Aorta (tissue), 5 donors: Measurements from ENCODE around the gene XRCC1. TPM values are rescaled to one million over a fixed set of nuclear protein-coding genes. Genes with fewer than 3 reads are reported as not detected.

Experiments used
- ATAC-seq: fragments of 200-7000 bp; cut with Tn5 transposase; one replicate; pipeline ENCODE4 v1.9.1; 2022; ENCODE audit warnings: moderate library complexity; ENCODE audit not compliant: low FRiP score
- DNase-seq, 2 donors: peaks; one replicate each; pipeline ENCODE4 v3.0.0-alpha.2; 2020
- H3K27ac ChIP-seq, 2 donors: one replicate each; pipeline ENCODE4 v1.5.1; 2013; ENCODE audit warnings: low read length in 2 of 2, mild to moderate bottlenecking in 2 of 2, moderate library complexity in 2 of 2, control low read depth in 1 of 2, inconsistent platforms in 1 of 2, low read depth in 1 of 2
- H3K27me3 ChIP-seq, 2 donors: one replicate each; pipeline ENCODE4 v1.6.1; 2013; ENCODE audit warnings: control low read depth in 1 of 2, low read length in 1 of 2, mild to moderate bottlenecking in 1 of 2, moderate library complexity in 1 of 2; ENCODE audit not compliant: insufficient read depth in 2 of 2, control insufficient read depth in 1 of 2
- H3K36me3 ChIP-seq, 2 donors: one replicate each; pipeline ENCODE4 v1.6.1; 2013; ENCODE audit warnings: control low read depth in 1 of 2, low read length in 1 of 2, mild to moderate bottlenecking in 1 of 2; ENCODE audit not compliant: insufficient read depth in 2 of 2, control insufficient read depth in 1 of 2
- H3K4me1 ChIP-seq, 2 donors: one replicate each; pipeline ENCODE4 v1.6.1; 2013; ENCODE audit warnings: low read length in 2 of 2, control low read depth in 1 of 2, mild to moderate bottlenecking in 1 of 2, moderate library complexity in 1 of 2; ENCODE audit not compliant: insufficient read depth in 2 of 2, control insufficient read depth in 1 of 2
- H3K4me3 ChIP-seq, 2 donors: one replicate each; pipeline ENCODE4 v1.5.1; 2013; ENCODE audit warnings: low read length in 2 of 2, control low read depth in 1 of 2, mild to moderate bottlenecking in 1 of 2
- H3K9me3 ChIP-seq: one replicate; pipeline ENCODE4 v1.6.1; 2013; ENCODE audit warnings: mild to moderate bottlenecking, low read length; ENCODE audit not compliant: control insufficient read depth
- WGBS, 2 donors: extraction: QIAGEN DNeasy Blood & Tissue Kit; methylation state at CpG; one replicate each; pipeline ENCODE4 v1.1.7; 2013; 5-methylcytosine and 5-hydroxymethylcytosine counted together
- intact Hi-C, 2 donors: fragments of 100-400 bp; cut with DNase I; formaldehyde crosslinking; loops; one replicate each; pipeline versions ENCODE4 v1.14.2 to v1.15.0; 2022
- polyA plus RNA-seq, 2 donors: library from polyadenylated mRNA; stranded (reverse); fragments of 200-250 nt; gene quantifications; one replicate each; pipeline ENCODE4 v1.2.3, GENCODE V29; 2013
- total RNA-seq, 2 donors: library from RNA; stranded (reverse); fragmentation: NEBNext Ultra II Directional; extraction: Animal tissue kit (Norgen Biotek cat#: 25700); gene quantifications; one replicate each; pipeline ENCODE4 v1.2.1, GENCODE V29; 2021
- donor health status: healthy with polysubstance abuse.
- donor health status: Bipolar disorder and iron deficiency.
- donor health status: DM: no; HTN: no; CAD: no.
- donor health status: DM: no; HTN: no; CAD: no.
- donor health status: DM: yes; HTN: yes; CAD: no.

Gene XRCC1
- total and polyA plus RNA-seq, 4 donors = 12.1 to 30.2 (median 24.8) TPM

DNA sequence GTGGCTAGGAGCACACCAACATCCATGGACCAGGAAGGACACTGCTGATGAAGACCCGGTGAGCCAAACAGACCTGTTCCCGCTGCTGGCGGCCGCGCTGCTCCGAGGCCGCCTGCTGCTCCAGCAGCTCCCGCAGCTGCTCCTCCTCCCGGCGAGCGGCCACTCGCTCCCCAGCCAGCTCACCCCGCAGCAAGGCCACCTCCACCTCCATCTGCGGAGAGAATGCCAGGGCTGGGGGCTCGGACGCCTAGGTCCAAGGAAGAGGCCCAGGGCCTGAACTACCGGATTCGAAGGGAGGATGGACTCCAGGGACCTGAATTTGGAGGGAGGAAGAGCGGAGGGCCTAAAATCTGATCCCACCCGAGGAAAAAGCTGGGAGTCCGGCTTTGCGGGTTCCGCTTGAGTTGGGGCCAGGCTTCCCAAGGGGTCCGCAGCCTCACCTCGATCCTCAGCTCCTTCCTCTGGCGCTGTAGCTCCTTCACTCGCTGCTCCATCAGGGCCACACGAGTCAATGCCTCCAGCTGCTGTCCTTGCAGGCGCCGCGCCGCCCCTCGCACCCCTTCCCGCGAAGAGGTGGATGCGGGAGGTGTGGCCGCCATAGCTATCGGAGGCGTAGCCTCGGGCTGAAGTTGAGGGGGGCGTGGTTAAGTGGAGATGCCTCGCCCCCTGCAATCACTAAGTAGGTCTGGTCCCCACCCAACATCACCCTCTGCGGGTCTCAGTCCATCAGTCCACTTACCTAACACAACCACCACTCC, 73.5 kb downstream of the XRCC1 start:
- Histone ChIP-seq H3K27ac (no peak overlapping the region), H3K36me3 (no peaks in the 10 kb centered on the region), H3K9me3 (no peaks in the 10 kb centered on the region), H3K27me3 (no peaks in the 10 kb centered on the region), H3K4me1 (no peaks in the 10 kb centered on the region), H3K4me3 (no peak overlapping the region)
- no peak for ATAC-seq
- intact Hi-C loops = loop anchor here in 1 of 2 donors (2.0 to 5.0 kb wide), 2 partner anchors 23 to 40 kb away; no protein-coding TSS in a partner anchor
- 70 to 79% methylated on average over 41 to 43 of the region's 43 CpGs for WGBS, 2 donors
- DNase-seq = no peak

DNA sequence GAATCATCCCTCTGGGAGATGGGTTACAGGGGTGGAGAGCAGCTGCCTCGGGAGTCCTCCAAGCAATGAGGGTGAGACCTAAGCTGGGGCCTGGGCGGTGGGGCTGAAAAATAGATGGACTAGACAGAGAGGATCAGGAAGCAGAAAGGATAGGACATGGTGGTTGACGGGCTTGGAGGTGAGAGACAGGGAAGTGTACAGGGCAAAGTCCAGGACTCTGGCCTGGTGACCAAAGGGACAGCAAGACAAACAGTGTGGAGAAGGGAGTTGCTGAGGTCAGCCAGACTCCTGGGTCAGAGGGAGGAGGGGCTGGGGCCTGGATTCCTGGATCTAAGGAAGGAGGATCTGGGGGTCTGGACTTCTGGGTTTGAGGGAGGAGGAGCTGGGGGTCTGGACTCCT, 76.3 kb downstream of the XRCC1 start:
- peaks cover 0 to 2% of the 10 kb centered on the region in 2 donors for H3K36me3 ChIP-seq
- 83 to 90% methylated on average over 3 of the region's 3 CpGs for WGBS, 2 donors
- no peak overlapping the region for H3K4me3 ChIP-seq
- H3K4me1 ChIP-seq = no peaks in the 10 kb centered on the region
- no peak for ATAC-seq
- H3K9me3 ChIP-seq = no peaks in the 10 kb centered on the region
- H3K27me3 ChIP-seq = no peaks in the 10 kb centered on the region
- intact Hi-C loops = no loop called here
- H3K27ac ChIP-seq = no peak overlapping the region
- no peak for DNase-seq

DNA sequence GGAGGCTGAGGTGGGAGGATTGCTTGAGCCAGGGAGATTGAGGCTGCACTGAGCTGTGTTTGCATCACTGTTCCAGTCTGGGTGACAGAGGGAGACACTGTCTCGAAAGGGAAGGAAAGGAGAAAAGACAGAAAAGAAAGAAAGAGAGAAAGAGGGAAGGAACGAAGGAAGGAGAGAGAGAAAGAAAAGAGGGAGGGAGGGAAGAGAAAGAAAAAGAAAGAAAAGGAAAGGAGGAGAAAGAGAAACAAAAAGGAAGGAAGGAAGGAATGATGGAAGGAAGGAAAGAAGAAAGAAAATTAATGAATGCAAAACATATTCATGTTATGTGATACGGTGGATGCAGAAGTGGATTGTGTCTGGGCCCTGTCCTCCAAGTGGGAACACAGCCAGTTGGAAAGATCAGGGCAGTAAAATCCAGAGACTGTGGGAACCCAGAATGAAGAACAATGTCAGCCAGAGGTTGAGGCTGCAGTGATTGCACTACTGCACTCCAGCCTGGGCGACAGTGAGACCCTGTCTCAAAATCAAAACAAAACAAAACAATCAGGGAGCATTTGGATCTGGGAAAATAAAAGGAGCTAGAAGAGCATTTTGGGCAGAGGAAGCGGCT, 77.0 kb downstream of the XRCC1 start:
- Histone ChIP-seq H3K27me3 (no peaks in the 10 kb centered on the region), H3K9me3 (no peaks in the 10 kb centered on the region), H3K4me3 (no peak overlapping the region), H3K36me3 (peaks cover 0 to 2% of the 10 kb centered on the region in 2 donors), H3K27ac (no peak overlapping the region), H3K4me1 (no peaks in the 10 kb centered on the region)
- DNase-seq (no peak), ATAC-seq (no peak)
- intact Hi-C loops = no loop called here
- WGBS, 2 donors = 59 to 60% methylated on average over 5 of the region's 5 CpGs

DNA sequence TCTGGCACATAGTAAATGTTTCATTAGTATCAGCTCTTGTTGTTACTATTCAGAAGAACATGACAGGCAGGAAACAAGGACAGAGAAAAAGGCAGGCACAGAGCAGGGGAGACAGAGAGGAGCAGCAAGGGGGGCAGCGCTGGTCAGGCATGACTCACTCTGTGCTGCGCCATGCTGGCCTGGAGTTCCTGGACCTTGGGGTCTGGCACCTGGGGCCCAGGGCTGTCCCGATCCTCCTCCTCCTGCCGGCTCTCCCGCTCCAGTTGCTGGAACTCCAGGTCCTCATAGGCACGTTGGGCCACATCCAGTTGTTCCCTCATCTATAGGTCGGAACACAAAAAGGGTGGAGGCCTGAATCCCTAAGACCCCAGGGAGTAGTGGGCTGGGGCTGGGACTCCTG, 78.4 kb downstream of the XRCC1 start:
- no peak overlapping the region for H3K27ac ChIP-seq
- ATAC-seq (no peak), DNase-seq (no peak)
- WGBS, 2 donors = 93 to 95% methylated on average over 7 of the region's 7 CpGs
- intact Hi-C loops = no loop called here
- H3K4me3 ChIP-seq = no peak overlapping the region
- no peaks in the 10 kb centered on the region for H3K9me3 ChIP-seq
- no peaks in the 10 kb centered on the region for H3K4me1 ChIP-seq
- no peaks in the 10 kb centered on the region for H3K27me3 ChIP-seq
- H3K36me3 ChIP-seq = peaks cover 0 to 2% of the 10 kb centered on the region in 2 donors

DNA sequence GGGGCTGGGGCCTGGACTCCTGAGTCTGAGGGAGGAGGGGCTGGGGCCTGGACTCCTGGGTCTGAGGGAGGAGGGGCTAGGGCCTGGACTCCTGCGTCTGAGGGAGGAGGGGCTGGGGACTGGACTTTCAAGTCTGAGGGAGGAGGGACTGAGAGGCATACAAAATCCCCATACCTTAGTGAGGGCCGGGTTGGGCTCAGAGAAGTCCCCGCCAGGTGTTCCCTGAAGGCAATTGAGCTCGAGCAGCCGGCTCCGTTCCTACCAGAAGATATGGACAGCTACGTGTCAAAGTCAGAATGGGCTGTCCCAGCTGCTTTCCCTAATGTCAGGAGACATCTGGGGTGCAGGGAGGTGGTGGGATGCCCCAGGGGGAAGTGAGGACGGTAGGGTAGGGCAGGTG, 80.2 kb downstream of the XRCC1 start:
- H3K9me3 ChIP-seq = no peaks in the 10 kb centered on the region
- no peak overlapping the region for H3K4me3 ChIP-seq
- intact Hi-C loops = no loop called here
- no peak for DNase-seq
- no peak for ATAC-seq
- H3K27ac ChIP-seq = no peak overlapping the region
- H3K36me3 ChIP-seq = peaks cover 0 to 2% of the 10 kb centered on the region in 2 donors
- 74 to 77% methylated on average over 7 to 8 of the region's 8 CpGs for WGBS, 2 donors
- H3K4me1 ChIP-seq = no peaks in the 10 kb centered on the region
- no peaks in the 10 kb centered on the region for H3K27me3 ChIP-seq

Other genes starting within 250 kb of the XRCC1 start
- gene CD177, start 221.8 kb downstream of the XRCC1 start, total RNA-seq = 1 to 10 TPM; 2.1 to 6.0 TPM
- 1 to 10 TPM in 1 of 2 donors, under 1 TPM in 1; 0.13 to 2.8 TPM for gene CD177, start 221.8 kb downstream of the XRCC1 start, polyA plus RNA-seq
- gene TEX101, start 160.6 kb downstream of the XRCC1 start, total RNA-seq = not detected
- gene TEX101, start 160.6 kb downstream of the XRCC1 start, polyA plus RNA-seq = not detected
- 1 to 10 TPM; 1.2 to 1.6 TPM for gene LYPD3, start 109.9 kb downstream of the XRCC1 start, total RNA-seq
- gene LYPD3, start 109.9 kb downstream of the XRCC1 start, polyA plus RNA-seq = 1 to 10 TPM; 1.5 to 2.6 TPM
- gene PHLDB3, start 70.8 kb downstream of the XRCC1 start, total RNA-seq = 10 to 100 TPM in 1 of 2 donors, 1 to 10 TPM in 1; 9.7 to 10.2 TPM
- 10 to 100 TPM in 1 of 2 donors, 1 to 10 TPM in 1; 4.8 to 18.5 TPM for gene PHLDB3, start 70.8 kb downstream of the XRCC1 start, polyA plus RNA-seq
- gene ETHE1, start 48.3 kb downstream of the XRCC1 start, total RNA-seq = 10 to 100 TPM; 21.7 to 30.7 TPM
- gene ETHE1, start 48.3 kb downstream of the XRCC1 start, polyA plus RNA-seq = 10 to 100 TPM; 44.3 to 47.1 TPM
- 1 to 10 TPM; 1.7 to 4.6 TPM for gene ZNF575, start 42.3 kb downstream of the XRCC1 start, total RNA-seq
- gene ZNF575, start 42.3 kb downstream of the XRCC1 start, polyA plus RNA-seq = 1 to 10 TPM in 1 of 2 donors, under 1 TPM in 1; 0.63 to 1.6 TPM
- 10 to 100 TPM in 1 of 2 donors, 1 to 10 TPM in 1; 8.2 to 10.1 TPM for gene PINLYP, start 274 bp upstream of the XRCC1 start, total RNA-seq
- 10 to 100 TPM; 20.8 to 22.9 TPM for gene PINLYP, start 274 bp upstream of the XRCC1 start, polyA plus RNA-seq
- 10 to 100 TPM; 20.3 to 25.5 TPM for gene IRGQ, start 20.6 kb upstream of the XRCC1 start, total RNA-seq
- 1 to 10 TPM; 4.3 to 7.2 TPM for gene IRGQ, start 20.6 kb upstream of the XRCC1 start, polyA plus RNA-seq
- 10 to 100 TPM; 12.0 to 14.5 TPM for gene ZNF576, start 21.1 kb upstream of the XRCC1 start, total RNA-seq
- 10 to 100 TPM; 11.4 to 15.7 TPM for gene ZNF576, start 21.1 kb upstream of the XRCC1 start, polyA plus RNA-seq
- under 1 TPM; 0.51 to 0.52 TPM for gene SRRM5, start 36.6 kb upstream of the XRCC1 start, total RNA-seq
- under 1 TPM in 1 of 2 donors, not detected in 1; 0.69 TPM for gene SRRM5, start 36.6 kb upstream of the XRCC1 start, polyA plus RNA-seq
- 10 to 100 TPM; 26.2 to 34.6 TPM for gene ZNF428, start 44.1 kb upstream of the XRCC1 start, total RNA-seq
- 10 to 100 TPM; 37.1 to 54.2 TPM for gene ZNF428, start 44.1 kb upstream of the XRCC1 start, polyA plus RNA-seq
- 1 to 10 TPM; 2.9 to 6.5 TPM for gene CADM4, start 64.3 kb upstream of the XRCC1 start, total RNA-seq
- gene CADM4, start 64.3 kb upstream of the XRCC1 start, polyA plus RNA-seq = 1 to 10 TPM; 3.1 to 8.1 TPM
- 10 to 100 TPM; 41.0 to 51.0 TPM for gene PLAUR, start 94.6 kb upstream of the XRCC1 start, total RNA-seq
- gene PLAUR, start 94.6 kb upstream of the XRCC1 start, polyA plus RNA-seq = 10 to 100 TPM; 20.5 to 22.3 TPM
- not detected for gene IRGC, start 140.5 kb upstream of the XRCC1 start, total RNA-seq
- not detected for gene IRGC, start 140.5 kb upstream of the XRCC1 start, polyA plus RNA-seq
- 10 to 100 TPM; 29.2 to 50.6 TPM for gene SMG9, start 179.4 kb upstream of the XRCC1 start, total RNA-seq
- gene SMG9, start 179.4 kb upstream of the XRCC1 start, polyA plus RNA-seq = 10 to 100 TPM; 14.9 to 31.1 TPM
- gene KCNN4, start 205.4 kb upstream of the XRCC1 start, total RNA-seq = 1 to 10 TPM; 4.1 to 4.3 TPM
- gene KCNN4, start 205.4 kb upstream of the XRCC1 start, polyA plus RNA-seq = 1 to 10 TPM; 1.5 to 8.6 TPM
- 1 to 10 TPM; 1.6 to 1.9 TPM for gene LYPD5, start 226.9 kb upstream of the XRCC1 start, total RNA-seq
- under 1 TPM; 0.08 to 0.63 TPM for gene LYPD5, start 226.9 kb upstream of the XRCC1 start, polyA plus RNA-seq